Natural killer cell (primary cell): Measurements from ENCODE around the gene PLEKHA8. TPM values are rescaled to one million over a fixed set of nuclear protein-coding genes. Genes with fewer than 3 reads are reported as not detected.

Experiments
- ATAC-seq, 3 donors: fragments of 150-1000 bp in 2 of 3; fragments of 200-7000 bp in 1 of 3; cut with Tn5 transposase; 1 replicate in 1 of 3; 2 replicates in 2 of 3; pipeline ENCODE4 v1.10.0; 2021; ENCODE audit warnings: mild to moderate bottlenecking in 2 of 3, moderate library complexity in 2 of 3
- DNase-seq, 2 donors: peaks; one replicate each; pipeline versions ENCODE4 v3.0.0 to v3.0.0-alpha.2; 2013 to 2021; ENCODE audit warnings: mixed read lengths in 1 of 2
- H3K27ac ChIP-seq: one replicate; pipeline ENCODE4 v1.5.1; 2013; ENCODE audit warnings: mild to moderate bottlenecking, low read length
- H3K27me3 ChIP-seq: one replicate; pipeline ENCODE4 v1.6.1; 2013; ENCODE audit warnings: low read length; ENCODE audit not compliant: control insufficient read depth, insufficient read depth
- H3K36me3 ChIP-seq: one replicate; pipeline ENCODE4 v1.6.1; 2013; ENCODE audit warnings: low read length; ENCODE audit not compliant: control insufficient read depth, insufficient read depth
- H3K4me1 ChIP-seq: one replicate; pipeline ENCODE4 v1.6.1; 2013; ENCODE audit warnings: low read length; ENCODE audit not compliant: control insufficient read depth, insufficient read depth
- H3K4me3 ChIP-seq: one replicate; pipeline ENCODE4 v1.5.1; 2013; ENCODE audit warnings: low read length
- H3K9me3 ChIP-seq: one replicate; pipeline ENCODE4 v1.6.1; 2013; ENCODE audit warnings: low read length; ENCODE audit not compliant: control insufficient read depth, insufficient read depth
- H3K27ac Mint-ChIP-seq, 2 donors: one replicate each; pipeline ENCODE4 v1.8.0; 2022; ENCODE audit warnings: mild to moderate bottlenecking in 2 of 2, mixed read lengths in 2 of 2, moderate library complexity in 1 of 2
- H3K27me3 Mint-ChIP-seq, 2 donors: one replicate each; pipeline ENCODE4 v1.8.0; 2022; ENCODE audit warnings: low read depth in 2 of 2, mixed read lengths in 2 of 2
- H3K36me3 Mint-ChIP-seq: one replicate; pipeline ENCODE4 v1.8.0; 2022; ENCODE audit warnings: mixed read lengths
- H3K4me1 Mint-ChIP-seq, 2 donors: one replicate each; pipeline ENCODE4 v1.8.0; 2022; ENCODE audit warnings: mixed read lengths in 2 of 2
- H3K4me3 Mint-ChIP-seq: one replicate; pipeline ENCODE4 v1.8.0; 2022; ENCODE audit warnings: mild to moderate bottlenecking, moderate library complexity, mixed read lengths
- H3K9me3 Mint-ChIP-seq, 2 donors: one replicate each; pipeline ENCODE4 v1.8.0; 2022; ENCODE audit warnings: mixed read lengths in 2 of 2
- WGBS: methylation state at CpG from one replicate; pipeline ENCODE4 v1.1.7; 2013; ENCODE audit warnings: missing lambda C conversion rate; ENCODE audit not compliant: insufficient coverage; 5-methylcytosine and 5-hydroxymethylcytosine counted together
- intact Hi-C: fragments of 100-400 bp; cut with micrococcal nuclease; formaldehyde crosslinking; loops from one replicate; pipeline ENCODE4 v1.14.2; 2022
- total RNA-seq, 4 donors: library from RNA; stranded (reverse); fragments of 120-200 nt in 1 of 4; gene quantifications; one replicate each; pipeline versions ENCODE4 v1.2.3 to v1.2.4, GENCODE V29; 2013 to 2022
- TF ChIP-seq, protein P1 (sequence below): fragments of 200-600 bp; IDR thresholded peaks from one replicate; pipeline ENCODE4 v1.8.0; 2022; ENCODE audit warnings: antibody characterized with exemption

PLEKHA8 gene
- total RNA-seq, 3 donors from 2014 or later (not counting 1 experiment from before 2014, with no cell fraction given): 8.7 to 12.8 (median 11.8) TPM

DNA sequence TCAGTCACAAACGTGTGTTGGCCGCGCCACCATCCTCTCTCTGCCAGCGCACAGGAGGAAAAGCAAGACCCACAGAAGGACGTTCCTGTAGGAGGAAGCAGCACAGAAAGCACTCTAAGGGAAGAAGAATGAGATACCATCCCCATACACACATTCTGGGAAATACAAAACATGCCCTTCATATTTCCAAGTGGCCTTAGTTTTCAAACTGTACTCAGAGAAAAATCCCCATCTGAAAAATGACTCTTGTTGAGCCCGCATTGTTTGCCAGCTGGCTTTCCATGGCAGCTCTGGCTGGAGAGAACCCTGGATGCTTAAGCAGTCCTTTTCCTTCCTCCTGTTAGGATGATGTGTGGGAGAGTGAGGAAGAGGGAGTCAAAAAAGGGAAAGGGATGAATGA lies 139.7 kb downstream of the PLEKHA8 start:
- H3K27me3 Mint-ChIP-seq: peaks cover 0 to 2% of the 10 kb centered on the region in 2 donors
- no peaks in the 10 kb centered on the region for H3K9me3 Mint-ChIP-seq
- intact Hi-C loops: loop anchor here (10.0 kb wide), 1 partner anchor 337 kb away; the partner anchor contains the start of gene GGCT
- no peaks in the 10 kb centered on the region for H3K36me3 Mint-ChIP-seq
- H3K27ac Mint-ChIP-seq: no peak overlapping the region
- TF ChIP-seq, protein P1, sequence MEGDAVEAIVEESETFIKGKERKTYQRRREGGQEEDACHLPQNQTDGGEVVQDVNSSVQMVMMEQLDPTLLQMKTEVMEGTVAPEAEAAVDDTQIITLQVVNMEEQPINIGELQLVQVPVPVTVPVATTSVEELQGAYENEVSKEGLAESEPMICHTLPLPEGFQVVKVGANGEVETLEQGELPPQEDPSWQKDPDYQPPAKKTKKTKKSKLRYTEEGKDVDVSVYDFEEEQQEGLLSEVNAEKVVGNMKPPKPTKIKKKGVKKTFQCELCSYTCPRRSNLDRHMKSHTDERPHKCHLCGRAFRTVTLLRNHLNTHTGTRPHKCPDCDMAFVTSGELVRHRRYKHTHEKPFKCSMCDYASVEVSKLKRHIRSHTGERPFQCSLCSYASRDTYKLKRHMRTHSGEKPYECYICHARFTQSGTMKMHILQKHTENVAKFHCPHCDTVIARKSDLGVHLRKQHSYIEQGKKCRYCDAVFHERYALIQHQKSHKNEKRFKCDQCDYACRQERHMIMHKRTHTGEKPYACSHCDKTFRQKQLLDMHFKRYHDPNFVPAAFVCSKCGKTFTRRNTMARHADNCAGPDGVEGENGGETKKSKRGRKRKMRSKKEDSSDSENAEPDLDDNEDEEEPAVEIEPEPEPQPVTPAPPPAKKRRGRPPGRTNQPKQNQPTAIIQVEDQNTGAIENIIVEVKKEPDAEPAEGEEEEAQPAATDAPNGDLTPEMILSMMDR: no peak
- Histone ChIP-seq H3K36me3 (no peaks in the 10 kb centered on the region), H3K4me1 (peaks cover 12% of the 10 kb centered on the region), H3K4me3 (no peak overlapping the region), H3K9me3 (no peaks in the 10 kb centered on the region), H3K27me3 (no peaks in the 10 kb centered on the region), H3K27ac (no peak overlapping the region)
- no peak for DNase-seq
- WGBS: 88% methylated on average over 6 of the region's 6 CpGs
- H3K4me1 Mint-ChIP-seq: peaks cover 19 to 24% of the 10 kb centered on the region in 2 donors
- H3K4me3 Mint-ChIP-seq: no peak overlapping the region
- no peak for ATAC-seq

DNA sequence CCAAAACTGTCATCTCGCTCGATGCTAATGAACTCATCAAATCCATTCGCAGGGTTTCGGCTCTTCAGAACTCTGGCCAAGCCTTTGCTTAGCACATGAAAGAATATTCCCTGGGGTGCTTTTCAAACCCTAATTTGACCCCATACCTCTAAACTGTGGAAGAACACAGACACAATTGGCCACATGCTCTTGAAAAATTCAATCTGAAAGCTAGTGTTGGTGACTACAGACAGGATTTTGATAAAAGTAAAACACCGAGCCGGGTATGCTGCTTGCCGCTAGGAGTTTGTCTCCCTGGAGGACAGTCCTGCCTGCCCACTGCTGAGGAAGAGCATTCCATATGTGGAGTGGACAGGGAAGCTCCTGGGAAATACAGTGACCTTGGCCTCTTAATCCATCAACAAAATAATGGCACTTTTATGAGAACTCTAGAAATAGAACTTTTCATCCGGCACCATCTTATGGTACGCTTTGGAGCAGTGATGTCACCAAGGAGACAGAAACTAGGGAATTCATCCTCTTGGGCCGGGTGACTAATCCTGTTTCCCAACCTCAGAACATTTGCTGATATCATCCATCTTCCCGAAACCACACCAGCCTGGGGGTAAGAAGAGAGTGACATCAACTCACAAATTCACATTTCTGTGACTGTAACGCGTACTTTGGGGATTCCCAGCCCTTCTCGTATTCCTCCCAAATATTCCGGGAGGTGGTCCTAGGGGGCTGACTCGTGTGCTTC lies 140.8 kb downstream of the PLEKHA8 start:
- Histone ChIP-seq H3K27me3 (no peaks in the 10 kb centered on the region), H3K36me3 (no peaks in the 10 kb centered on the region), H3K27ac (no peak overlapping the region), H3K4me3 (no peak overlapping the region), H3K9me3 (no peaks in the 10 kb centered on the region), H3K4me1 (peaks cover 3% of the 10 kb centered on the region)
- ATAC-seq: no peak
- Mint-ChIP-seq H3K27me3 (peaks cover 0 to 2% of the 10 kb centered on the region in 2 donors), H3K4me1 (peaks cover 8 to 13% of the 10 kb centered on the region in 2 donors), H3K4me3 (no peak overlapping the region), H3K27ac (no peak overlapping the region), H3K36me3 (no peaks in the 10 kb centered on the region), H3K9me3 (no peaks in the 10 kb centered on the region)
- WGBS: 96% methylated on average over 16 of the region's 16 CpGs
- DNase-seq: no peak
- intact Hi-C loops: loop anchor here (10.0 kb wide), 1 partner anchor 336 kb away; the partner anchor contains the start of gene GGCT
- TF ChIP-seq, protein P1: no peak

DNA sequence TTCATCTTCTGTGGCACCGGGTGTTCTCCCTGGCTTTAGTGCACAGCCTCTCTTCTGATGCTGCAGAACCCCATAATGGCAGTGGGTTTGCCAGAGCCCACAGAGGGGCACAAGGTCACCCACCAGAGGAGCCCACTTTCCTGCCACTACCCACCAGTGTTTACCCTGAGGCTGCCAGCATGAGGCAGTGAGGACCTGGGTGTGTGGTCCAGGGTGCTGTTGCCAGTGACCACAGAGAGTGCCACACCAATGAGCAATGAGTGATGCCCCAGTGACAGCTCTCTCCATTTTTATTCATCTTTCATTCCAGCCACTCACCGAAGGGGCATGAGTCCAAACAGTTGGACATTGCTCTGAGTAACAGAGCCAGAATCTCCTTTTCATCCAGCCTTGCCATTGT lies 141.4 kb downstream of the PLEKHA8 start:
- H3K27me3 ChIP-seq: no peaks in the 10 kb centered on the region
- no peaks in the 10 kb centered on the region for H3K4me1 ChIP-seq
- WGBS: 95% methylated on average over 2 of the region's 2 CpGs
- Mint-ChIP-seq H3K36me3 (no peaks in the 10 kb centered on the region), H3K9me3 (no peaks in the 10 kb centered on the region), H3K4me3 (no peak overlapping the region), H3K27me3 (peaks cover 0 to 2% of the 10 kb centered on the region in 2 donors), H3K4me1 (peaks cover 3 to 7% of the 10 kb centered on the region in 2 donors), H3K27ac (no peak overlapping the region)
- no peaks in the 10 kb centered on the region for H3K36me3 ChIP-seq
- TF ChIP-seq, protein P1: no peak
- intact Hi-C loops: loop anchor here (10.0 kb wide), 1 partner anchor 335 kb away; the partner anchor contains the start of gene GGCT
- peak in 1 of 3 donors; percentile 17 for ATAC-seq
- no peak overlapping the region for H3K4me3 ChIP-seq
- H3K9me3 ChIP-seq: no peaks in the 10 kb centered on the region
- no peak overlapping the region for H3K27ac ChIP-seq
- no peak for DNase-seq
